Forelimb muscle (tissue), 1 donor: ENCODE measurements around the gene ESRP2. TPM values are rescaled to one million over a fixed set of nuclear protein-coding genes. Genes with fewer than 3 reads are reported as not detected.

Experiments
- DNase-seq: peaks from one replicate; pipeline ENCODE4 v3.0.0-alpha.2; 2013; ENCODE audit warnings: low read depth
- polyA plus RNA-seq: library from polyadenylated mRNA; unstranded; fragments of 120-200 nt; gene quantifications from one replicate; pipeline ENCODE4 v1.2.1, GENCODE V29; 2013; ENCODE audit not compliant: insufficient read length

Gene ESRP2
- polyA plus RNA-seq, 1 donor = 0.52 TPM

- DNase-seq = peak; percentile 83
Observed at GRCh38 chr16:68237243-68238028, 1.5 kb upstream of the ESRP2 start.

GRCh38 chr16:68236826-68237242 is 907 bp upstream of the ESRP2 start:
- DNase-seq = no peak

- DNase-seq = no peak
Observed at GRCh38 chr16:68236137-68236825, 354 bp upstream of the ESRP2 start.

- no peak for DNase-seq
Observed at GRCh38 chr16:68235108-68235886, 630 bp downstream of the ESRP2 start.

GRCh38 chr16:68234188-68235107 is 1.5 kb downstream of the ESRP2 start:
- no peak for DNase-seq

GRCh38 chr16:68233835-68234187 is 2.1 kb downstream of the ESRP2 start:
- DNase-seq = no peak

GRCh38 chr16:68233085-68233834 is 2.7 kb downstream of the ESRP2 start:
- DNase-seq = no peak

- no peak for DNase-seq
Observed at GRCh38 chr16:68232335-68232734, 3.6 kb downstream of the ESRP2 start.

GRCh38 chr16:68231384-68232136 is 4.4 kb downstream of the ESRP2 start:
- DNase-seq = no peak

GRCh38 chr16:68230956-68231355 is 5.0 kb downstream of the ESRP2 start:
- DNase-seq = no peak

GRCh38 chr16:68230176-68230571 is 5.8 kb downstream of the ESRP2 start:
- no peak for DNase-seq

GRCh38 chr16:68229431-68230175 is 6.3 kb downstream of the ESRP2 start:
- DNase-seq = peak; percentile 29

GRCh38 chr16:68228652-68229051 is 7.3 kb downstream of the ESRP2 start:
- DNase-seq = no peak

GRCh38 chr16:68227850-68228553 is 7.9 kb downstream of the ESRP2 start:
- DNase-seq = no peak

- DNase-seq = no peak
Observed at GRCh38 chr16:68227183-68227793, 8.6 kb downstream of the ESRP2 start.

- no peak for DNase-seq
Observed at GRCh38 chr16:68226116-68226515, 9.8 kb downstream of the ESRP2 start.

GRCh38 chr16:68223072-68223471 is 12.9 kb downstream of the ESRP2 start:
- DNase-seq = no peak

- DNase-seq = no peak
Observed at GRCh38 chr16:68219725-68220351, 16.1 kb downstream of the ESRP2 start.
